ENCODE data around the gene PNPLA5.

The PNPLA5 gene

GRCh38 chr22:43867839-43868635 is 23.8 kb downstream of the PNPLA5 start:
- no peaks in the 10 kb centered on the region for H3K4me1 ChIP-seq (ENCODE audit: control insufficient read depth, insufficient read depth, low read length, poor library complexity, severe bottlenecking)
- H3K27me3 ChIP-seq (replicated peaks; ENCODE audit: control insufficient read depth, insufficient read depth, low read length, poor library complexity, severe bottlenecking) = no peaks in the 10 kb centered on the region
- no peak overlapping the region for H3K27ac ChIP-seq (ENCODE audit: insufficient read depth, low read length, poor library complexity, severe bottlenecking)
- no peak for DNase-seq
- H3K4me3 ChIP-seq (ENCODE audit: insufficient read depth, low read depth, low read length, poor library complexity, severe bottlenecking) = no peak overlapping the region
- no peaks in the 10 kb centered on the region for H3K36me3 ChIP-seq (ENCODE audit: control insufficient read depth, insufficient read depth, low read length)
- no peaks in the 10 kb centered on the region for H3K9me3 ChIP-seq (ENCODE audit: control insufficient read depth, low read length)

- H3K4me1 ChIP-seq (ENCODE audit: control insufficient read depth, insufficient read depth, low read length, poor library complexity, severe bottlenecking) = no peaks in the 10 kb centered on the region
- H3K27ac ChIP-seq (ENCODE audit: insufficient read depth, low read length, poor library complexity, severe bottlenecking) = no peak overlapping the region
- no peak for DNase-seq
- H3K27me3 ChIP-seq (replicated peaks; ENCODE audit: control insufficient read depth, insufficient read depth, low read length, poor library complexity, severe bottlenecking) = peaks cover 16% of the 10 kb centered on the region
- H3K4me3 ChIP-seq (ENCODE audit: insufficient read depth, low read depth, low read length, poor library complexity, severe bottlenecking) = no peak overlapping the region
- H3K36me3 ChIP-seq (ENCODE audit: control insufficient read depth, insufficient read depth, low read length) = no peaks in the 10 kb centered on the region
- no peaks in the 10 kb centered on the region for H3K9me3 ChIP-seq (ENCODE audit: control insufficient read depth, low read length)
These were observed 29.0 kb downstream of the PNPLA5 start for GRCh38 chr22:43862882-43863202.

GRCh38 chr22:43862074-43862881 is 29.5 kb downstream of the PNPLA5 start, which contains the start of gene SULT4A1:
TSS of gene SULT4A1 (minus strand) at chr22:43862513. CDS start at chr22:43862382, 131 bp downstream.
- Histone ChIP-seq H3K4me3 (ENCODE audit: insufficient read depth, low read depth, low read length, poor library complexity, severe bottlenecking) (no peak within 1 kb of the TSS), H3K36me3 (ENCODE audit: control insufficient read depth, insufficient read depth, low read length) (no peaks in the 10 kb centered on the region), H3K27ac (ENCODE audit: insufficient read depth, low read length, poor library complexity, severe bottlenecking) (no peak within 1 kb of the TSS), H3K27me3 (replicated peaks; ENCODE audit: control insufficient read depth, insufficient read depth, low read length, poor library complexity, severe bottlenecking) (peaks cover 16% of the 10 kb centered on the region), H3K9me3 (ENCODE audit: control insufficient read depth, low read length) (no peaks in the 10 kb centered on the region), H3K4me1 (ENCODE audit: control insufficient read depth, insufficient read depth, low read length, poor library complexity, severe bottlenecking) (no peaks in the 10 kb centered on the region)
- no peak for DNase-seq

- H3K4me1 ChIP-seq (ENCODE audit: control insufficient read depth, insufficient read depth, low read length, poor library complexity, severe bottlenecking) = no peaks in the 10 kb centered on the region
- H3K4me3 ChIP-seq (ENCODE audit: insufficient read depth, low read depth, low read length, poor library complexity, severe bottlenecking) = no peak overlapping the region
- no peak overlapping the region for H3K27ac ChIP-seq (ENCODE audit: insufficient read depth, low read length, poor library complexity, severe bottlenecking)
- no peaks in the 10 kb centered on the region for H3K36me3 ChIP-seq (ENCODE audit: control insufficient read depth, insufficient read depth, low read length)
- no peaks in the 10 kb centered on the region for H3K9me3 ChIP-seq (ENCODE audit: control insufficient read depth, low read length)
- peaks cover 16% of the 10 kb centered on the region for H3K27me3 ChIP-seq (replicated peaks; ENCODE audit: control insufficient read depth, insufficient read depth, low read length, poor library complexity, severe bottlenecking)
- DNase-seq = no peak
These were observed 30.3 kb downstream of the PNPLA5 start for GRCh38 chr22:43861529-43861928.

- H3K27ac ChIP-seq (ENCODE audit: insufficient read depth, low read length, poor library complexity, severe bottlenecking) = no peak overlapping the region
- H3K4me3 ChIP-seq (ENCODE audit: insufficient read depth, low read depth, low read length, poor library complexity, severe bottlenecking) = no peak overlapping the region
- H3K9me3 ChIP-seq (ENCODE audit: control insufficient read depth, low read length) = no peaks in the 10 kb centered on the region
- no peak for DNase-seq
- no peaks in the 10 kb centered on the region for H3K4me1 ChIP-seq (ENCODE audit: control insufficient read depth, insufficient read depth, low read length, poor library complexity, severe bottlenecking)
- H3K27me3 ChIP-seq (replicated peaks; ENCODE audit: control insufficient read depth, insufficient read depth, low read length, poor library complexity, severe bottlenecking) = peaks cover 16% of the 10 kb centered on the region
- no peaks in the 10 kb centered on the region for H3K36me3 ChIP-seq (ENCODE audit: control insufficient read depth, insufficient read depth, low read length)
These were observed 31.0 kb downstream of the PNPLA5 start for GRCh38 chr22:43860831-43861230.

GRCh38 chr22:43860126-43860525 is 31.7 kb downstream of the PNPLA5 start:
- DNase-seq = no peak
- Histone ChIP-seq H3K27ac (ENCODE audit: insufficient read depth, low read length, poor library complexity, severe bottlenecking) (no peak overlapping the region), H3K9me3 (ENCODE audit: control insufficient read depth, low read length) (no peaks in the 10 kb centered on the region), H3K4me3 (ENCODE audit: insufficient read depth, low read depth, low read length, poor library complexity, severe bottlenecking) (no peak overlapping the region), H3K4me1 (ENCODE audit: control insufficient read depth, insufficient read depth, low read length, poor library complexity, severe bottlenecking) (no peaks in the 10 kb centered on the region), H3K36me3 (ENCODE audit: control insufficient read depth, insufficient read depth, low read length) (no peaks in the 10 kb centered on the region), H3K27me3 (replicated peaks; ENCODE audit: control insufficient read depth, insufficient read depth, low read length, poor library complexity, severe bottlenecking) (peaks cover 16% of the 10 kb centered on the region)

GRCh38 chr22:43859621-43860020 is 32.2 kb downstream of the PNPLA5 start:
- Histone ChIP-seq H3K27ac (ENCODE audit: insufficient read depth, low read length, poor library complexity, severe bottlenecking) (no peak overlapping the region), H3K4me3 (ENCODE audit: insufficient read depth, low read depth, low read length, poor library complexity, severe bottlenecking) (no peak overlapping the region), H3K9me3 (ENCODE audit: control insufficient read depth, low read length) (no peaks in the 10 kb centered on the region), H3K27me3 (replicated peaks; ENCODE audit: control insufficient read depth, insufficient read depth, low read length, poor library complexity, severe bottlenecking) (peaks cover 16% of the 10 kb centered on the region), H3K4me1 (ENCODE audit: control insufficient read depth, insufficient read depth, low read length, poor library complexity, severe bottlenecking) (no peaks in the 10 kb centered on the region), H3K36me3 (ENCODE audit: control insufficient read depth, insufficient read depth, low read length) (no peaks in the 10 kb centered on the region)
- DNase-seq = no peak

- H3K27me3 ChIP-seq (replicated peaks; ENCODE audit: control insufficient read depth, insufficient read depth, low read length, poor library complexity, severe bottlenecking) = peaks cover 16% of the 10 kb centered on the region
- no peaks in the 10 kb centered on the region for H3K36me3 ChIP-seq (ENCODE audit: control insufficient read depth, insufficient read depth, low read length)
- no peak for DNase-seq
- no peaks in the 10 kb centered on the region for H3K9me3 ChIP-seq (ENCODE audit: control insufficient read depth, low read length)
- H3K4me3 ChIP-seq (ENCODE audit: insufficient read depth, low read depth, low read length, poor library complexity, severe bottlenecking) = no peak overlapping the region
- no peak overlapping the region for H3K27ac ChIP-seq (ENCODE audit: insufficient read depth, low read length, poor library complexity, severe bottlenecking)
- H3K4me1 ChIP-seq (ENCODE audit: control insufficient read depth, insufficient read depth, low read length, poor library complexity, severe bottlenecking) = no peaks in the 10 kb centered on the region
These were observed 32.6 kb downstream of the PNPLA5 start for GRCh38 chr22:43859176-43859575.

GRCh38 chr22:43858156-43858895 is 33.5 kb downstream of the PNPLA5 start:
- DNase-seq = no peak
- Histone ChIP-seq H3K36me3 (ENCODE audit: control insufficient read depth, insufficient read depth, low read length) (no peaks in the 10 kb centered on the region), H3K4me3 (ENCODE audit: insufficient read depth, low read depth, low read length, poor library complexity, severe bottlenecking) (no peak overlapping the region), H3K9me3 (ENCODE audit: control insufficient read depth, low read length) (no peaks in the 10 kb centered on the region), H3K27me3 (replicated peaks; ENCODE audit: control insufficient read depth, insufficient read depth, low read length, poor library complexity, severe bottlenecking) (peaks cover 16% of the 10 kb centered on the region), H3K4me1 (ENCODE audit: control insufficient read depth, insufficient read depth, low read length, poor library complexity, severe bottlenecking) (no peaks in the 10 kb centered on the region), H3K27ac (ENCODE audit: insufficient read depth, low read length, poor library complexity, severe bottlenecking) (no peak overlapping the region)

Measured in effector memory CD4-positive, alpha-beta T cell (primary cell).